NB4 (cell line): Measurements from ENCODE around the gene SIMC1.

Source experiments
- CTCF ChIP-seq: IDR thresholded peaks from one replicate; pipeline ENCODE4 v1.5.1; 2012; ENCODE audit warnings: low read depth, low read length
- MYC ChIP-seq: IDR thresholded peaks from 2 replicates; pipeline ENCODE4 v1.6.1; 2011; ENCODE audit warnings: low read depth, low read length
- POLR2A ChIP-seq: IDR thresholded peaks from 2 replicates; pipeline ENCODE4 v1.6.1; 2011; ENCODE audit warnings: mild to moderate bottlenecking; ENCODE audit not compliant: insufficient read length; ENCODE audit errors: extremely low read depth
- TF ChIP-seq, protein P1 (sequence below): IDR thresholded peaks from 2 replicates; pipeline ENCODE4 v1.6.1; 2011; ENCODE audit warnings: low read depth, low read length

GRCh38 chr5:176368726-176369125 is 130.5 kb downstream of the SIMC1 start:
- TF ChIP-seq, protein P1, sequence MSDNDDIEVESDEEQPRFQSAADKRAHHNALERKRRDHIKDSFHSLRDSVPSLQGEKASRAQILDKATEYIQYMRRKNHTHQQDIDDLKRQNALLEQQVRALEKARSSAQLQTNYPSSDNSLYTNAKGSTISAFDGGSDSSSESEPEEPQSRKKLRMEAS: no peak
- TF ChIP-seq POLR2A (no peak), CTCF (no peak), MYC (no peak)
